ENCODE results near the gene SHOC2. TPM values are rescaled to one million over a fixed set of nuclear protein-coding genes. Genes with fewer than 3 reads are reported as not detected.

The SHOC2 gene
- total and polyA plus RNA-seq, 7 donors, result 21.4 to 74.5 (median 52.5) TPM

DNA sequence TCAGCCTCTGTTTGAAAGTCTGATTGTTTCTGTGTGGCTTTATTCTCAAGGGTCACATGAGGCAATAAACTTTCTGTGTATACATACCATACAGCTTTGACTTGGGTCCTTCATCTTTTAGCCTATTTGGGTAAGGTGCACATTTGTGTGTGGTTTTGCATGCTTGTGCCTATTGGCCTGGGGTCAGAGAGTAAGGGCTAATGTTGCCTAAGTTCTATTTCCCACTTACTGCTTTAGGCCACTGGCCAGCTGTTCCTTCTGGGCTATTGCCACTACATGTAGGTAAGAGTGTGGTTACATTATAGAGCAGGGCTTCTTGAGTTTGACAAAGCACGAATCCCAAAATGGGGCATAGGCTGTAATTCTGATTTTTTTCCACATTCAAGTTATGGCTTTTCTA, 22.2 kb upstream of the SHOC2 start:
- intact Hi-C loops (cut with DNase I), result no loop called here
- H3K36me3 ChIP-seq, result peaks cover 0 to 88% (median 17%) of the 10 kb centered on the region in 4 donors
- peak overlapping the region in 3 of 4 donors; percentile 28 to 58 (median 42) for H3K27ac ChIP-seq
- DNase-seq, result no peak
- H3K9me3 ChIP-seq, result no peaks in the 10 kb centered on the region
- no peak for TF ChIP-seq POLR2AphosphoS5 (IDR thresholded peaks at IDR 0.05)
- no peak for TF ChIP-seq POLR2A (IDR thresholded peaks at IDR 0.05)
- H3K4me3 ChIP-seq, result no peak overlapping the region
- peaks cover 0 to 59% (median 38%) of the 10 kb centered on the region in 4 donors for H3K4me1 ChIP-seq
- no peaks in the 10 kb centered on the region for H3K27me3 ChIP-seq
- 78 to 83% methylated on average over 1 of the region's 1 CpG for WGBS, 2 donors

DNA sequence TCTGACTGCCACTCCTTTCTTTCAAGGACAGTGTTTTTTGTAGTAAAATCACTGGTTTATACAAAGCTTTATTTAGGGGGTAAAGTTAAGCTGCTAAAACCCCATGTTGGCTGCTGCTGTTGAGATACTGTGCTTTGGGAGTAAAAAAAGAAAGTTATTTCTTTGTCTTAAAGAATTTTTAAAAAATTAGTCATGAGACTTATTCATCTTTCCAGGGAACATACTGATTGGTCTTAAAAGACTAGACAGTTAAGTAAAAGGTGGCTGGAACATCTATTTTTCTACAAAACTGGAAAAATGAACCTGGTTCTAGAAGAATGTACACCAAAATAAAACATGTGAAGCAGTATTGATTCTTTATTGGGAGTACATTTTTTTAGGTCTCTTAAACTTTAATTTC, 21.0 kb upstream of the SHOC2 start:
- H3K9me3 ChIP-seq, result no peaks in the 10 kb centered on the region
- intact Hi-C loops (cut with DNase I), result no loop called here
- DNase-seq, result no peak
- H3K27me3 ChIP-seq, result no peaks in the 10 kb centered on the region
- H3K27ac ChIP-seq, result no peak overlapping the region
- H3K4me1 ChIP-seq, result peaks cover 0 to 61% (median 32%) of the 10 kb centered on the region in 4 donors
- no peak for TF ChIP-seq EP300 (IDR thresholded peaks at IDR 0.05)
- no peak for TF ChIP-seq POLR2A (IDR thresholded peaks at IDR 0.05)
- no peak for TF ChIP-seq POLR2AphosphoS5 (IDR thresholded peaks at IDR 0.05)
- TF ChIP-seq, protein P1, sequence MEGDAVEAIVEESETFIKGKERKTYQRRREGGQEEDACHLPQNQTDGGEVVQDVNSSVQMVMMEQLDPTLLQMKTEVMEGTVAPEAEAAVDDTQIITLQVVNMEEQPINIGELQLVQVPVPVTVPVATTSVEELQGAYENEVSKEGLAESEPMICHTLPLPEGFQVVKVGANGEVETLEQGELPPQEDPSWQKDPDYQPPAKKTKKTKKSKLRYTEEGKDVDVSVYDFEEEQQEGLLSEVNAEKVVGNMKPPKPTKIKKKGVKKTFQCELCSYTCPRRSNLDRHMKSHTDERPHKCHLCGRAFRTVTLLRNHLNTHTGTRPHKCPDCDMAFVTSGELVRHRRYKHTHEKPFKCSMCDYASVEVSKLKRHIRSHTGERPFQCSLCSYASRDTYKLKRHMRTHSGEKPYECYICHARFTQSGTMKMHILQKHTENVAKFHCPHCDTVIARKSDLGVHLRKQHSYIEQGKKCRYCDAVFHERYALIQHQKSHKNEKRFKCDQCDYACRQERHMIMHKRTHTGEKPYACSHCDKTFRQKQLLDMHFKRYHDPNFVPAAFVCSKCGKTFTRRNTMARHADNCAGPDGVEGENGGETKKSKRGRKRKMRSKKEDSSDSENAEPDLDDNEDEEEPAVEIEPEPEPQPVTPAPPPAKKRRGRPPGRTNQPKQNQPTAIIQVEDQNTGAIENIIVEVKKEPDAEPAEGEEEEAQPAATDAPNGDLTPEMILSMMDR (IDR thresholded peaks at IDR 0.05), result no peak
- H3K4me3 ChIP-seq, result no peak overlapping the region
- peaks cover 0 to 76% (median 17%) of the 10 kb centered on the region in 4 donors for H3K36me3 ChIP-seq

DNA sequence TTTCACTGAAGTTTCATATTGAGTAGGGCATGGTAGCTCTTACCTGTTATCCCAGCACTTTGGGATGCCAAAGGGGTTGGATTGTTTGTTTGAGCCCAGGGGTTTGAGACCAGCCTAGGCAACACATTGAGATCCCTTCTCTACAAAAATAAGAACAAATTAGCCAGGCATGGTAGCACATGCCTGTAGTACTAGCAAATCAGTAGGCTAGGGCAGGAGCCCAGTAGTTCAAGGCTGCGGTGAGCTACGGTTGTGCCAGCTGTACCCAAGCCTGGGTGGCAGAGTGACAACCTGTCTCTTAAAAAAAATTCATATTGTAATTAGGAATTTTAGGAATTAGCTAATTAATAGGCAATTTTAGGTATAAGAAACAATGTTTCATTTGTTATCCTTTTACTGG, 18.4 kb upstream of the SHOC2 start:
- TF ChIP-seq, protein P1 (IDR thresholded peaks at IDR 0.05), result no peak
- peak in 1 of 4 donors; percentile 5 for TF ChIP-seq POLR2AphosphoS5 (IDR thresholded peaks at IDR 0.05)
- Histone ChIP-seq H3K36me3 (peaks cover 0 to 59% (median 12%) of the 10 kb centered on the region in 4 donors), H3K4me1 (peaks cover 0 to 41% (median 22%) of the 10 kb centered on the region in 4 donors), H3K9me3 (no peaks in the 10 kb centered on the region), H3K4me3 (no peak overlapping the region), H3K27me3 (no peaks in the 10 kb centered on the region), H3K27ac (peak overlapping the region in 1 of 4 donors; percentile 44)
- 96 to 98% methylated on average over 2 of the region's 2 CpGs for WGBS, 2 donors
- DNase-seq, result no peak
- intact Hi-C loops (cut with DNase I), result no loop called here

DNA sequence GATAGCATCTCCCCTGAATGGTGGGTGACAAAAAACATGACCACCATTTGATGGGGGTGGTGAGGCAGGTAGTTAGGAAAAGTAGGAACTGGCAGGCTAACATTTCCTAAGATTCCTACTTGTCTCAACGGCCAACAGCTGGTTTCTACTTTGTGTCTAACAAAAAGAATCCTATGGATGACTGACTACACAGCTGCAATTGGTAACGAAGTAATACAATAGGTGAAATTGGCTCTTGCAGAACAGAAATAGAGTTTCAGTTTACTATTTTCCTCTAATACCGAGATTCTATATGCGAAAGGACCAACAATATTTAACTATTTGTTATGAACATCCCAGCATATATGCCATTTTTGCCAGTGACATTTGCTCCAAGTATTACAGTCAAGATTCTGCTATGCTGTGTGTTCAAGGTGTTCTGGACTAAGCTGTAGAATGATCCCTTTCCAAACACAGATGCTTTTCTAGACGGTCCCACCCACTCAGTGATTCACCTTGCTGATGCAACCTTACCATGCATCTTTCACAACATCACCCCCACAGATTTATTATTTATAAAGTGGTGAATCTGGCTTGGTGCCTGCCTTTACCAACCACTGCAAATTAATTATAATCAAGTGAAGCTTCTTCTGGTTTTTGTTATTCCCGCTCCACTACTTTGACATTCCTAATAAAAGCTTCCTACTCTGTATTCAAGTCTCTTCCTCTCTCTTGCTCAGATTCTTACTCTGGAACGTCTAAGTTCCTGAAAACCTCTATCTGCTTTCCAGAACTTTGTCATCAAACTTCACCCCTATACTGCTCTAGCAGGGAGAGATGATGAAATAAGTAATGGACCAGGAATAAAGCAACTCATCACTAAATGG, 17.2 kb upstream of the SHOC2 start:
- peak overlapping the region in 3 of 4 donors; percentile 31 to 44 (median 32) for H3K27ac ChIP-seq

More for the DNA sequence above, 17.2 kb upstream of the SHOC2 start:
- Histone ChIP-seq H3K9me3 (no peaks in the 10 kb centered on the region), H3K27me3 (no peaks in the 10 kb centered on the region), H3K36me3 (peaks cover 0 to 49% (median 14%) of the 10 kb centered on the region in 4 donors), H3K4me1 (peaks cover 0 to 29% (median 10%) of the 10 kb centered on the region in 4 donors), H3K4me3 (no peak overlapping the region)
- 82 to 86% methylated on average over 7 of the region's 7 CpGs for WGBS, 2 donors
- peak; percentile 68 for DNase-seq
- intact Hi-C loops (cut with DNase I), result no loop called here
- peak in 3 of 4 donors; percentile 31 to 64 (median 41) for TF ChIP-seq POLR2AphosphoS5 (IDR thresholded peaks at IDR 0.05)
- no peak for TF ChIP-seq EP300 (IDR thresholded peaks at IDR 0.05)
- no peak for TF ChIP-seq POLR2A (IDR thresholded peaks at IDR 0.05)
- TF ChIP-seq, protein P1 (IDR thresholded peaks at IDR 0.05), result no peak
